ENCODE results near the gene TMEM222.
"Not testable (repeated sequence)": the region's sequence is repeated elsewhere in the genome, so short reads cannot be mapped to it uniquely, and the experiment has no call there.

The TMEM222 gene

GRCh38 chr1:27383661-27384060, 61.7 kb downstream of the TMEM222 start:
- no peak for TF ChIP-seq CTCF (IDR thresholded peaks at IDR 0.05; ENCODE audit: insufficient read depth, low read length, poor library complexity, severe bottlenecking)
- no peak for TF ChIP-seq EZH2phosphoT487 (conservative IDR thresholded peaks at IDR 0.05; ENCODE audit: low read length)
- Histone ChIP-seq H2AFZ (ENCODE audit: low read depth, low read length, severe bottlenecking) (no peak overlapping the region), H3K27ac (ENCODE audit: low read depth, low read length) (no peak overlapping the region), H3K27me3 (ENCODE audit: low read length) (no peaks in the 10 kb centered on the region), H3F3A (ENCODE audit: insufficient read depth) (no peaks in the 10 kb centered on the region), H4K20me1 (ENCODE audit: low read depth, low read length) (no peaks in the 10 kb centered on the region), H3K9me3 (ENCODE audit: insufficient read depth, low read length) (no peaks in the 10 kb centered on the region), H3K4me2 (ENCODE audit: low read depth, low read length, poor library complexity, severe bottlenecking) (no peak overlapping the region), H3K9ac (ENCODE audit: low read length) (no peak overlapping the region), H3K79me2 (ENCODE audit: insufficient read depth, low read length) (no peaks in the 10 kb centered on the region), H3K4me3 (ENCODE audit: insufficient read depth, low read length, poor library complexity, severe bottlenecking) (no peak overlapping the region), H3K9me2 (replicated peaks; ENCODE audit: insufficient read depth, low read length) (no peaks in the 10 kb centered on the region), H3K36me3 (ENCODE audit: low read length) (no peaks in the 10 kb centered on the region)

- H3K9me3 ChIP-seq (ENCODE audit: insufficient read depth, low read length); H3K79me2 ChIP-seq (ENCODE audit: insufficient read depth, low read length); H3K4me3 ChIP-seq (ENCODE audit: insufficient read depth, low read length, poor library complexity, severe bottlenecking); H3K9me2 ChIP-seq (replicated peaks; ENCODE audit: insufficient read depth, low read length); H3K36me3 ChIP-seq (ENCODE audit: low read length); H2AFZ ChIP-seq (ENCODE audit: low read depth, low read length, severe bottlenecking); H3K9ac ChIP-seq (ENCODE audit: low read length); H3K4me2 ChIP-seq (ENCODE audit: low read depth, low read length, poor library complexity, severe bottlenecking); H3K27ac ChIP-seq (ENCODE audit: low read depth, low read length); H3F3A ChIP-seq (ENCODE audit: insufficient read depth); H3K27me3 ChIP-seq (ENCODE audit: low read length); H4K20me1 ChIP-seq (ENCODE audit: low read depth, low read length): not testable (repeated sequence)
Observed at GRCh38 chr1:27384797-27385196, 62.8 kb downstream of the TMEM222 start.
